Upper lobe of left lung (tissue), 4 donors: ENCODE data around the gene GATM.

Experiments used
- CTCF ChIP-seq, 6 experiments: fragments of 450-650 bp in 4 of 6; fragments of 200-600 bp in 2 of 6; sonication (generic) in 2 of 6; IDR thresholded peaks; one replicate each; pipeline ENCODE4 v1.5.1; 2016 to 2019; ENCODE audit warnings: antibody characterized with exemption in 6 of 6
- EP300 ChIP-seq, 4 donors: sonication (generic); formaldehyde crosslinking; IDR thresholded peaks; one replicate each; pipeline ENCODE4 v1.5.1; 2017; ENCODE audit warnings: antibody characterized with exemption in 4 of 4, control low read depth in 2 of 4
- POLR2A ChIP-seq, 4 donors: fragments of 450-650 bp; IDR thresholded peaks; one replicate each; pipeline ENCODE4 v1.5.1; 2016 to 2017; ENCODE audit warnings: antibody characterized with exemption in 4 of 4, mild to moderate bottlenecking in 2 of 4
- POLR2AphosphoS5 ChIP-seq, 2 donors: sonication (generic); formaldehyde crosslinking; IDR thresholded peaks; one replicate each; pipeline ENCODE4 v1.5.1; 2017; ENCODE audit warnings: antibody characterized with exemption in 2 of 2

- no peak for TF ChIP-seq CTCF (IDR thresholded peaks at IDR 0.05)
- TF ChIP-seq POLR2AphosphoS5 (IDR thresholded peaks at IDR 0.05), result no peak
- no peak for TF ChIP-seq POLR2A (IDR thresholded peaks at IDR 0.05)
- no peak for TF ChIP-seq EP300 (IDR thresholded peaks at IDR 0.05)
These were observed 39.1 kb upstream of the GATM start for GRCh38 chr15:45417303-45417950.
